Measurements from ENCODE around the gene PATJ. TPM values are rescaled to one million over a fixed set of nuclear protein-coding genes. Genes with fewer than 3 reads are reported as not detected.
A peak's percentile ranks its signal among the peaks of the same experiment; 100 is the strongest.
"Not testable (repeated sequence)": the region's sequence is repeated elsewhere in the genome, so short reads cannot be mapped to it uniquely, and the experiment has no call there.

The PATJ gene
- total RNA-seq, 2 donors from 2014 or later: 74.3 to 81.7 TPM

GRCh38 chr1:61836649-61837048 lies 94.4 kb downstream of the PATJ start:
- Histone ChIP-seq H3K27ac (ENCODE audit: low read depth, low read length) (no peak overlapping the region), H3K4me3 (ENCODE audit: low read length) (no peak overlapping the region), H3K36me3 (ENCODE audit: control insufficient read depth, insufficient read depth, low read length) (peaks cover 15% of the 10 kb centered on the region), H3K4me1 (ENCODE audit: control insufficient read depth, insufficient read depth, low read length) (no peaks in the 10 kb centered on the region), H3K27me3 (ENCODE audit: control insufficient read depth, insufficient read depth, low read length, poor library complexity, severe bottlenecking) (no peaks in the 10 kb centered on the region), H3K9ac (ENCODE audit: extremely low read depth, low read length, poor library complexity, severe bottlenecking) (no peak overlapping the region), H3K9me3 (ENCODE audit: control insufficient read depth, low read length) (no peaks in the 10 kb centered on the region)
- 63 to 83% methylated on average over 1 to 3 of the region's 3 CpGs for WGBS, 2 experiments (ENCODE audit: insufficient coverage in 1 of 2, insufficient read length in 1 of 2)
- DNase-seq: no peak
- Mint-ChIP-seq H3K36me3 (ENCODE audit: low read depth) (peaks cover 27% of the 10 kb centered on the region), H3K27me3 (ENCODE audit: insufficient read depth) (no peaks in the 10 kb centered on the region), H3K9me3 (no peaks in the 10 kb centered on the region), H3K27ac (no peak overlapping the region), H3K4me1 (peaks cover 4% of the 10 kb centered on the region), H3K4me3 (no peak overlapping the region)
- no peak for TF ChIP-seq CTCF (conservative IDR thresholded peaks at IDR 0.05)

GRCh38 chr1:61837607-61838006 lies 95.3 kb downstream of the PATJ start:
- H3K4me1 ChIP-seq (ENCODE audit: control insufficient read depth, insufficient read depth, low read length); H3K9me3 ChIP-seq (ENCODE audit: control insufficient read depth, low read length); DNase-seq; H3K4me3 Mint-ChIP-seq; H3K9me3 Mint-ChIP-seq; H3K27ac Mint-ChIP-seq; H3K27me3 ChIP-seq (ENCODE audit: control insufficient read depth, insufficient read depth, low read length, poor library complexity, severe bottlenecking); H3K27ac ChIP-seq (ENCODE audit: low read depth, low read length); H3K4me3 ChIP-seq (ENCODE audit: low read length); H3K27me3 Mint-ChIP-seq (ENCODE audit: insufficient read depth); H3K9ac ChIP-seq (ENCODE audit: extremely low read depth, low read length, poor library complexity, severe bottlenecking): not testable (repeated sequence)
- H3K36me3 ChIP-seq (ENCODE audit: control insufficient read depth, insufficient read depth, low read length): peaks cover 15% of the 10 kb centered on the region
- peaks cover 20% of the 10 kb centered on the region for H3K36me3 Mint-ChIP-seq (ENCODE audit: low read depth)
- peaks cover 13% of the 10 kb centered on the region for H3K4me1 Mint-ChIP-seq
- WGBS, 2 experiments (ENCODE audit: insufficient coverage in 1 of 2, insufficient read length in 1 of 2): 94 to 100% methylated on average over 6 of the region's 6 CpGs

- Histone ChIP-seq H3K9me3 (ENCODE audit: control insufficient read depth, low read length) (peaks cover 5% of the 10 kb centered on the region), H3K36me3 (ENCODE audit: control insufficient read depth, insufficient read depth, low read length) (peaks cover 7% of the 10 kb centered on the region), H3K9ac (ENCODE audit: extremely low read depth, low read length, poor library complexity, severe bottlenecking) (no peak overlapping the region), H3K4me3 (ENCODE audit: low read length) (no peak overlapping the region), H3K4me1 (ENCODE audit: control insufficient read depth, insufficient read depth, low read length) (peaks cover 4% of the 10 kb centered on the region), H3K27ac (ENCODE audit: low read depth, low read length) (no peak overlapping the region), H3K27me3 (ENCODE audit: control insufficient read depth, insufficient read depth, low read length, poor library complexity, severe bottlenecking) (no peaks in the 10 kb centered on the region)
- peaks cover 18% of the 10 kb centered on the region for H3K4me1 Mint-ChIP-seq
- no peak for TF ChIP-seq CTCF (conservative IDR thresholded peaks at IDR 0.05)
- WGBS, 2 experiments (ENCODE audit: insufficient coverage in 1 of 2, insufficient read length in 1 of 2): 100% methylated on average over 2 of the region's 2 CpGs; no CpG with 5 or more reads in 1 of the 2 experiments
- peaks cover 3% of the 10 kb centered on the region for H3K9me3 Mint-ChIP-seq
- no peak for DNase-seq
- no peak overlapping the region for H3K27ac Mint-ChIP-seq
- peaks cover 17% of the 10 kb centered on the region for H3K36me3 Mint-ChIP-seq (ENCODE audit: low read depth)
- no peak overlapping the region for H3K4me3 Mint-ChIP-seq
- H3K27me3 Mint-ChIP-seq (ENCODE audit: insufficient read depth): no peaks in the 10 kb centered on the region
These were observed 97.4 kb downstream of the PATJ start for GRCh38 chr1:61839679-61840078.

- no peak for DNase-seq
- peaks cover 10% of the 10 kb centered on the region for H3K9me3 ChIP-seq (ENCODE audit: control insufficient read depth, low read length)
- Mint-ChIP-seq H3K36me3 (ENCODE audit: low read depth) (peaks cover 18% of the 10 kb centered on the region), H3K27me3 (ENCODE audit: insufficient read depth) (no peaks in the 10 kb centered on the region), H3K9me3 (peaks cover 4% of the 10 kb centered on the region), H3K27ac (peak overlapping the region; percentile 82), H3K4me3 (no peak overlapping the region), H3K4me1 (peaks cover 21% of the 10 kb centered on the region)
- no peaks in the 10 kb centered on the region for H3K27me3 ChIP-seq (ENCODE audit: control insufficient read depth, insufficient read depth, low read length, poor library complexity, severe bottlenecking)
- H3K4me1 ChIP-seq (ENCODE audit: control insufficient read depth, insufficient read depth, low read length): peaks cover 4% of the 10 kb centered on the region
- TF ChIP-seq CTCF (conservative IDR thresholded peaks at IDR 0.05): no peak
- peaks cover 5% of the 10 kb centered on the region for H3K36me3 ChIP-seq (ENCODE audit: control insufficient read depth, insufficient read depth, low read length)
- 81 to 92% methylated on average over 3 to 4 of the region's 4 CpGs for WGBS, 2 experiments (ENCODE audit: insufficient coverage in 1 of 2, insufficient read length in 1 of 2)
- H3K9ac ChIP-seq (ENCODE audit: extremely low read depth, low read length, poor library complexity, severe bottlenecking): no peak overlapping the region
- peak overlapping the region; percentile 9 for H3K27ac ChIP-seq (ENCODE audit: low read depth, low read length)
- H3K4me3 ChIP-seq (ENCODE audit: low read length): no peak overlapping the region
These were observed 99.8 kb downstream of the PATJ start for GRCh38 chr1:61842036-61842435.

Measured in endodermal cell (in vitro differentiated cells).